Thymus (tissue), 11 donors: ENCODE results near the gene RAMP1. TPM values are rescaled to one million over a fixed set of nuclear protein-coding genes. Genes with fewer than 3 reads are reported as not detected.

Source experiments
- DNase-seq, 9 donors: peaks; one replicate each; pipeline ENCODE4 v3.0.0-alpha.2; 2013; ENCODE audit warnings: low spot score in 9 of 9, low read depth in 6 of 9, missing footprints in 1 of 9
- H3K27ac ChIP-seq, 2 donors: one replicate each; pipeline ENCODE4 v1.5.1; 2013; ENCODE audit warnings: control low read depth in 1 of 2, low read depth in 1 of 2, low read length in 1 of 2, mild to moderate bottlenecking in 1 of 2, moderate library complexity in 1 of 2
- H3K27me3 ChIP-seq, 2 donors: one replicate each; pipeline ENCODE4 v1.5.1; 2013; ENCODE audit warnings: low read length in 1 of 2; ENCODE audit not compliant: control insufficient read depth in 2 of 2, insufficient read depth in 1 of 2
- H3K36me3 ChIP-seq, 2 donors: one replicate each; pipeline ENCODE4 v1.5.1; 2013; ENCODE audit warnings: low read length in 1 of 2, mild to moderate bottlenecking in 1 of 2, moderate library complexity in 1 of 2; ENCODE audit not compliant: control insufficient read depth in 2 of 2, insufficient read depth in 2 of 2
- H3K4me1 ChIP-seq, 2 donors: one replicate each; pipeline ENCODE4 v1.5.1; 2013; ENCODE audit warnings: low read length in 2 of 2; ENCODE audit not compliant: control insufficient read depth in 2 of 2, insufficient read depth in 2 of 2
- H3K4me3 ChIP-seq, 2 donors: one replicate each; pipeline ENCODE4 v1.5.1; 2013; ENCODE audit warnings: low read length in 2 of 2, control low read depth in 1 of 2, mild to moderate bottlenecking in 1 of 2
- H3K9me3 ChIP-seq, 2 donors: one replicate each; pipeline ENCODE4 v1.5.1; 2013; ENCODE audit warnings: low read length in 1 of 2, mild to moderate bottlenecking in 1 of 2; ENCODE audit not compliant: control insufficient read depth in 2 of 2, insufficient read depth in 1 of 2
- WGBS: extraction: QIAGEN DNeasy Blood & Tissue Kit; methylation state at CpG from one replicate; pipeline ENCODE4 v1.1.7; 2013; 5-methylcytosine and 5-hydroxymethylcytosine counted together
- polyA plus RNA-seq: library from polyadenylated mRNA; stranded (reverse); fragments of 200-250 nt; gene quantifications from one replicate; pipeline ENCODE4 v1.2.3, GENCODE V29; 2013
- total RNA-seq: library from RNA; stranded (reverse); fragments of 120-200 nt; gene quantifications from one replicate; pipeline ENCODE4 v1.2.4, GENCODE V29; 2013
- donor health status: healthy.

The RAMP1 gene
- total and polyA plus RNA-seq, 2 donors = 6.3 to 32.7 TPM

DNA sequence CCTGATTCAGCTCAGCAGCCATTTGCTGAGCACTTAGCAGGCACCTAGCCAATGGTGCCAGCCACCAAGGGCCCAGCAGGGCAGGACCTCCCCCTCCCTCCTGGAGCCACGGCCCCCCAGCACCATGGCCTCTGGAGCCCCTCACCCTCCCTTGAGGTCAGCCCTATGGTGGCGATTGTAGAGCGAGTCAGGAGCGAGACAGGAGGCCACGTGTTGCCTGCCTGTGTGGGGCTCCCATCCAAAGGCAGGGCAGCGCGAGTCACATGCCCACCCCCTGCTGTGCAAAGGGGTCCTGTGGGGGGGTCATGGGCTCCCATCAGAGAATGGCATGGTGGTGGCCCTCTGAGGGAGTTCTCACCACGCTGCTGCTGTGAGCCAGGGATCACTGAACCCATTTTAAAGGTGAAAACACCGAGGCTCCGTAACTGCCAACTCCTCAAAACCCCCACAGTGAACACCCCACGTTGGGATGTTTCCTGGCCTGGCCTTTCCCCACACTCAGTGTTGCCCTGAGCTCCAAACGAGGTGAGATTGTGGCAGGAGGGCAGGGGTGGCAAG lies 35.6 kb downstream of the RAMP1 start:
- no peak overlapping the region for H3K27ac ChIP-seq
- H3K36me3 ChIP-seq = no peaks in the 10 kb centered on the region
- DNase-seq = no peak
- no peaks in the 10 kb centered on the region for H3K9me3 ChIP-seq
- H3K4me1 ChIP-seq = peaks cover 3 to 9% of the 10 kb centered on the region in 2 donors
- no peaks in the 10 kb centered on the region for H3K27me3 ChIP-seq
- H3K4me3 ChIP-seq = no peak overlapping the region
- 96% methylated on average over 12 of the region's 12 CpGs for WGBS

DNA sequence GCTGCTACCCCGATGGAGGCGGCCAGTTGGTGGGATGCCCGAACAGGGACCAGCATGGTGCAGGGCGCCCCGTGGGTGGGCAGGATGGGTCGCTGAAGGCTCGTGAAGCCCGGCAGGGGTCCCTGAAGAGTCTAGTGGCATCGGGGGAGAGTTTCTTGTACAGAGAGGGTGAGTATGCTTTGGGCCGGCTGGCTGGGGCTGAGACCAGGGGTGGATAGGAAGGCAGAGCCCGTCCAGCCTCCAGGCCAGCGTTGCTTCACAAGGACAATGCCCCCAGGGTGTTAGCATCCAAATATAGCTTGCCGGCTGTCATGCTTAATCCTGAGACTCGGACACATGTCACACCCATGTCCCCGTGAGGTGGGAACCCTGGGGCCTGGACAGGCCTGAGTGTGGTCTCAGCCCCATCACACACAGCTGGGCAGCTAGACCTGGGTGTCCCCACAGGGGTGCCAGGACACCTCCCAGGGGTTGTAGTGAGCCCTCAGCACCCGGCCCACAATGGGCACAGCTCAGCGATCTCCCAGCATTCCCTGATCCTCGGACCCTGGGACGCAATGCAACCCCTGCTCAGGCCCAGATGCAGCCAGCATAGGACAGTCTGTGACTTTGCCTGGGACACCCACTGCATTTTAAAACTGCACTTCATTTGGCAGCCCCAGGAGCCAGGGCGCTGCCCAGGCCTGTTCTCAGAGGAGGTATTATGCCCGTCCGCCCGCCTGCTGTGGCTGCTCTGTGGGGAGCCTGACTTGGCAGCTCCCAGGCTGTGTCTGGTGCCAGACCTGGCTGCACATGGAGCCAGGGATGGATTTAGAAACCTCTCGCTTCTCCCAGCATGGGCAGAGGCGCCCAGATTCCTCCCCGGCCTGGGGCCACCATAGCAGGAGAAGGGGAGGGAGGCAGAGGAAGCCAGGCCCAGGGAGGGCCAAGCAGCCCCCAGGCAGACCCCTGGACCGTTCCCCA lies 36.4 kb downstream of the RAMP1 start:
- no peak overlapping the region for H3K27ac ChIP-seq
- no peaks in the 10 kb centered on the region for H3K36me3 ChIP-seq
- H3K4me1 ChIP-seq = peaks cover 3 to 9% of the 10 kb centered on the region in 2 donors
- H3K9me3 ChIP-seq = no peaks in the 10 kb centered on the region
- no peak overlapping the region for H3K4me3 ChIP-seq
- no peak for DNase-seq
- 93% methylated on average over 27 of the region's 27 CpGs for WGBS
- H3K27me3 ChIP-seq = no peaks in the 10 kb centered on the region

DNA sequence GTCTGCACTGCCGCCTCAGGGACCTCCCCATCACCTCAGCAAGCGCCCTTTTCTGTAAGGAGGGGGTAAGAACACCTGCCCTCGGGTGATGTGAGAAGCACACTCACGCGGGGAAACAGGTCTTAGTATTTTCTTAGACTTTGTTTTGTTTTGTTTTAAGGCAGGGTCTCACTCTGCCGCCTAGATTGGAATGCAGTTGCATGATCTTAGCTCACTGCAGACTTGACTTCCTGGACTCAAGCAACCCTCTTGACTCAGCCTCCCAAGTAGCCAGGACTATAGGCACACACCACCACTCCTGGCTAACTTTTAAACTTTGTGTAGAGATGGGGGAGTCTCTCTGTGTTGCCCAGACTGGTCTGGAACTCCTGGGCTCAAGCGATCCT lies 37.1 kb downstream of the RAMP1 start:
- Histone ChIP-seq H3K9me3 (no peaks in the 10 kb centered on the region), H3K4me1 (peaks cover 3 to 9% of the 10 kb centered on the region in 2 donors), H3K36me3 (no peaks in the 10 kb centered on the region), H3K27me3 (no peaks in the 10 kb centered on the region), H3K4me3 (no peak overlapping the region), H3K27ac (no peak overlapping the region)
- WGBS = 82% methylated on average over 7 of the region's 7 CpGs
- no peak for DNase-seq

DNA sequence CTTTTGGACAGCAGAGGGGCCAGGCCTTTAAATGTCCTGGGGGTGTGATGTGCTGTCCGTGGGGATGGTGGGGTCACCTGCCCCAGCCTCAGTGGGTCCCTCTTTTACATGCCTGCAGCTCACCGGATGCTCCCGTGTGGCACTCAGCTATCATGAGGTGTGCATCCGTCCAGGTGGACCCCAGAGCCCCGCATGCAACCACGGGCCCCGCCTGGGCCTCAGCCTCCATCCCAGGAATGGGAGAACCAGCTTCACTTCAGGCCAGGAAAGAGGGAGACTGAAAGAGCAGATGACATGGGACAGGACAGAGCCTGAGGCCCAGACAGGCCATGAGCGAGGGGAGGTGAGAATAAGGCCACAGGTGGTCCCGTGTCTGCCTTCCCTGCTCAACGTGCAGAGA lies 37.5 kb downstream of the RAMP1 start:
- H3K4me1 ChIP-seq = peaks cover 3 to 9% of the 10 kb centered on the region in 2 donors
- H3K27ac ChIP-seq = no peak overlapping the region
- 96% methylated on average over 10 of the region's 10 CpGs for WGBS
- no peak for DNase-seq
- no peaks in the 10 kb centered on the region for H3K9me3 ChIP-seq
- no peaks in the 10 kb centered on the region for H3K27me3 ChIP-seq
- H3K4me3 ChIP-seq = no peak overlapping the region
- H3K36me3 ChIP-seq = no peaks in the 10 kb centered on the region

DNA sequence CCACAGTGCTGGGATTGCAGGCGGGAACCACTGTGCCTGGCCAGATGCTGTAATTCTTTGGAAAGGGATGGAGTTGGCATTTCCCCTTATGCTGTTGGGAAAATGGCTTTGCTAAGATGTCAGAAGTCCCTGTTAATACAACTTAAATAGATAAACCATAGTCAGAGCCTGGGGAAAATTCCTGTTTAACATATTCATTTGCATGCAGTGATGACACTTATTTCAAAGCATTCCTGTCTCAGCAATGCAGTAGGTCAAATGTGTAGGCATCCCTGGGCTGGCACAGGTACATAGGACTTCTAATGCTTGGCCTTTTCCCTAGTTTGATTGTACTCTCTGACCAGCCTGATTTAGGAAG lies 38.6 kb downstream of the RAMP1 start:
- H3K4me1 ChIP-seq = peaks cover 3 to 9% of the 10 kb centered on the region in 2 donors
- H3K4me3 ChIP-seq = no peak overlapping the region
- H3K27me3 ChIP-seq = no peaks in the 10 kb centered on the region
- no peaks in the 10 kb centered on the region for H3K9me3 ChIP-seq
- H3K36me3 ChIP-seq = no peaks in the 10 kb centered on the region
- WGBS = 96% methylated on average over 1 of the region's 1 CpG
- H3K27ac ChIP-seq = peak overlapping the region in 1 of 2 donors; percentile 38
- no peak for DNase-seq

DNA sequence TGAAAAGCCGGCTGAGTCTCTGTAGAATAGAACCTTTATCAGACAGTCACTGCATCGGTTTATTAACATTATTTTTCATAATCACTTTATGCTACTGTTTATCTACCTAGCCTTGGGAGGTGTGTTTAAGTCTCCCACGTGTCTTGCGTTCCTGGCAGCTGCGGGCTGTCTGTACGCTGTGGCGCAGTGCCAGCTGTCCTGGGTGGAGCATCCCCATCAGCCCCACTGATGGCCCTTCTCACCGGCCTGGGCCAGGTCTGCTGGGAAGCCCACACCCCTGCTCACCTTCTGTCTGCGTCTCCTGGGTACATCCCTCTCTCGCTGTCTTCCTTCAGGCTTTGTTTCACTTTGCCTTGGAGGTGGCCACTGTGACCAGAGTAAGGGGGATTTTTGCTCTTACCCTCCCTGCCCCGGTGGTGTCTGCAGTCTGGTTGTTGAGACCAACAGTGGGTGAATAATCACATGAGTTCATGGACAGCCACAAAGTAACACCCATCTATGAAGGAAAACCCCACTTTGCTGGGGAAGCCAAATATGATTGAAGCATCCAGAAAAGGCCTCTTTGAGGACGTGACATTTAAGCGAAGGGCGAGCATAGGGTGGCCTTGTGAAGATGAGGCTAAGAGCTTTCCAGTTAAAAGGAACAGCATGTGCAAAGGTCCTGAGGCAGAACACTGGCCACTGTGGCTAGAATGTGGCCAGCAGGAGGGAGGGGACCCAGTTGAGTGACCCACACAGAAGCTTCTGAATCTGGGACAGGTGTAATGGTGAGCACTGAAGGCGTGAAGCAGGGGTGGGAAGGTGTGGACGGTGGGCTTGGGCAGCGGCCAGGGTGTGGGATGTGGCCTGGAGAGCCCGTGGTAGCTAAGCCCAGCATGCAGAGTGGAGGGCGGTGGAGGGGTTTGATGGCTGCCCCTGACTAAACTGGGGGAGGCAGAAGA lies 41.7 kb downstream of the RAMP1 start:
- no peak for DNase-seq
- no peak overlapping the region for H3K27ac ChIP-seq
- H3K27me3 ChIP-seq = no peaks in the 10 kb centered on the region
- 95% methylated on average over 19 of the region's 19 CpGs for WGBS
- no peak overlapping the region for H3K4me3 ChIP-seq
- peaks cover 3 to 9% of the 10 kb centered on the region in 2 donors for H3K4me1 ChIP-seq
- peaks cover 0 to under 1% of the 10 kb centered on the region in 2 donors for H3K9me3 ChIP-seq
- no peaks in the 10 kb centered on the region for H3K36me3 ChIP-seq

DNA sequence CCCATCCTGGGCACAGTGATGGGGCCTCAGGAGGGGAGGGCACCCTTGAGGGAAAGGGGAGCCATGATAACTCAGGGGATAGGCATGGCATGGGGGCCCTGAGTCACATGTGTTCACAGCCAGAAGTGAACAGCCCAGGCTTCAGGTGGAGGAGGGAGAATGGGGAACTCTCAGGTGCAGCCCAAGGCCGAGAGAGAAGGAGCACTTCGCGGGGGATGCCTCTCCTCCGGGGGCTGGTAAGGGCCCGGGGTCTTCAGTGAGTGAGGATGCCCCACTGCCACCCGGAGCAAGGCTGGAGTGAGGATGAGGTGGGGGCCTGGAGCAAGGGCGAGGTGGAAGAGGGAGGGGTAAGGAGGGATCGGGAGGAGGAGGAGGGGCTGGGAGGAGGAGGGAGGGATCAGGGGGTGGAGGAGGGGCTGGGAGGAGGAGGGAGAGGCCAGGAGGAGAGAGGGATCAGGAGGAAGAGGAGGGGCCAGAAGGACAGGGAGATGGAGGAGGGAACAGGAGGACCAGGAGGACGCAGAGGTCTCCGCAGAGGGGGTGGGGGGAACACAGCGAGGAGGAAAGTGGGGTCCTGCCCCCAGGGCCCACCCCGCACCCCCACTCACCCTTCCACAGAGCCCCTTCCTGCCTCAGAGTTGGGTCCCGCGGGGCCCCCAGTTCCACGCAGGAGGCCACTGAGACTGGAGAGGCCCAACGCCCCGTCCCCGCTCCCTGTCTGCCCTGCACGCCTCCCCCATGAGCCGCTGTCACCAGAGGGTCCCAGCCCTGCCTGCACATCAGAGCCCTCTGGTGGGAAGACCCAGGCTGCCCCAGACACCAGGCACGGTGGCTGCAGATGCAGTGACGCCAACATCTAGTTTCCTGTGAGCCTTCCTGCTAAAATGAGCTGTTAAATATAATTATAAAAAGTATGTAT lies 42.8 kb downstream of the RAMP1 start:
- DNase-seq = peak in 1 of 9 donors; percentile 26
- no peak overlapping the region for H3K27ac ChIP-seq
- no peaks in the 10 kb centered on the region for H3K27me3 ChIP-seq
- no peaks in the 10 kb centered on the region for H3K36me3 ChIP-seq
- peaks cover 3 to 9% of the 10 kb centered on the region in 2 donors for H3K4me1 ChIP-seq
- H3K9me3 ChIP-seq = peaks cover 0 to 3% of the 10 kb centered on the region in 2 donors
- 73% methylated on average over 22 of the region's 22 CpGs for WGBS
- no peak overlapping the region for H3K4me3 ChIP-seq

DNA sequence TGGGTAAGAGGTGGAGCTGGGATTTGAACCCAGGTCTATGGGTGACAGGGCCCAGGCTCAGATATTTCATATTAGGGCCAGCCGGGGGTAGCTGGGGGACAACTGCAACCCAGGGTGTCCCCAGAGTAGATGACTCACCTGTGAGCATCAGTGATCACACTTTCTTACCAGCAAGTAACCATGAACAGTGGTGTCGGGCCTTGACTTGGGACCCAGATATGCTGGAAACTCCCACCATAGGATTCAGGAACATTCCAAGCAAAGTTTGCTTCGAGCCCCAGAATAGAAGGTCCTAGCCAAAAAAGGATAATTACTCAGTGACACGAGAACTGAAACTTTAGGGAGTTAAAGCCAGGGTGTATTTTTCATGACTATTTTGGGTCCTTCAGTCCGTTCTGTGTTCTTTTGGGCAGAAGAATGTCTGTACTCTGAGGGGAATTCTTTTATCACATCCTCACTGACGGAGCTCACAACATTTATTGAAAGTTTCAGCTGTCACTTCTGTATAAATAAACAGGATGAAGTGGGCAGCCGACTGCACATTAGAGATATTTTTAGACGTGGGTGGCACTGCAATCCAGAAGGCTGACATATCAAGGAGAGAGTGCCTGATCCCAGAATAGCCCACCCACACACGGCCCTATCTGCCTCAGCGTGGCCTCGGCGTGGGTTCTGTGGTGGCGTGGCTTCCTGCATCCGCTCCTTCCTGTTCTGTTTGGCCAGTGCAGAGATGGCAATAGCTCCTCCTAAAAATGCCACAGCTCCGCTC lies 45.6 kb downstream of the RAMP1 start:
- Histone ChIP-seq H3K4me3 (no peak overlapping the region), H3K4me1 (no peaks in the 10 kb centered on the region), H3K9me3 (peaks cover 0 to 11% of the 10 kb centered on the region in 2 donors), H3K27ac (no peak overlapping the region), H3K36me3 (no peaks in the 10 kb centered on the region), H3K27me3 (no peaks in the 10 kb centered on the region)
- WGBS = 36% methylated on average over 15 of the region's 15 CpGs
- no peak for DNase-seq
